Epithelial cell of esophagus (primary cell): ENCODE measurements around the gene PHF21B.
"Not testable (repeated sequence)": the region's sequence is repeated elsewhere in the genome, so short reads cannot be mapped to it uniquely, and the experiment has no call there.

Experiments used
- DNase-seq: peaks from one replicate; pipeline ENCODE4 v3.0.0; 2010; ENCODE audit warnings: low read depth
- H3K4me3 ChIP-seq: 2 replicates; pipeline ENCODE4 v1.5.1; 2011; ENCODE audit warnings: mild to moderate bottlenecking, low read length, control low read depth
- CTCF ChIP-seq: IDR thresholded peaks from 2 replicates; pipeline ENCODE4 v1.5.1; 2011; ENCODE audit warnings: low read depth, mild to moderate bottlenecking, low read length, control low read depth, inconsistent platforms; ENCODE audit not compliant: insufficient read depth; ENCODE audit errors: missing control alignments

Gene PHF21B

DNA sequence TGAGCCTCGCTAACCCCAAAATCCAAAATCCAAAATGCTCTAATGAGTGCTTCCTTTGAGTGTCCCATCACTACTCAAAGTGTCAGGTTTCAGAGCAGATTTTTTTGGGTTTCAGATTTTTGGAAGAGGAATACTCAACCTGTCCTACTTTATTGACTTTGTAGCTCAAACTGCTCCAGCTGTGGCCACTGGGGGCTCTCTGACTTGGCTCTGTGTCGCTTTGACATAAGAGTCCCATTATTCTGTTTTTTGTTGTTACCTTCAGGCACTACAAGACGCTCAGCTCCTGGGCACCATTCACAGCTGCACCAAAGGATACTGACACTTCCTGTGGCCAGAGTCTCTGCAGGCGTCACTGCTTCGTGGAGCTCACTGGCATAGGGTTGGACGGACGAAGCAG is 41.1 kb downstream of the PHF21B start:
- DNase-seq, result no peak
- peak; percentile 8 for TF ChIP-seq CTCF
- H3K4me3 ChIP-seq, result no peak overlapping the region

- DNase-seq, result no peak
Observed at GRCh38 chr22:44965171-44965570, 44.6 kb downstream of the PHF21B start.

DNA sequence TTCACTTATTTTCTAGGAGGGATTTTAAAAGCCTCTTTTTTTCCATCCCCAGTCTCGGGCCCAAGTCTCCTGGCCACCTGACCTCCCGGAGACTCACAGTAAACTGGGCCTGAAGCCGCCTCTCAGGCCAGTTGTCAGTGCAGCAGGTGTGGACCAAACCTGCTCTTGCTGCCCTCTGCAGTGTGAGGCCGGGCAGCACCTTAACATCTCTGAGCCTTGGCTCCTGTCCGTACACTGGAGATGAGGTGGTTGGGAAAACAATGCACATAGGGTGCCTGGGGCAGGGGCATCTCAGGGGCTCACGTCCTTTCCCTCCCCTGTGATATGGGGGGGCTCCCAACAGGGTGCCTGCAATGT is 45.1 kb downstream of the PHF21B start:
- DNase-seq, result no peak
- H3K4me3 ChIP-seq, result no peak overlapping the region
- TF ChIP-seq CTCF, result no peak

More at GRCh38 chr22:44965171-44965570, 44.6 kb downstream of the PHF21B start:
- no peak for TF ChIP-seq CTCF
- no peak overlapping the region for H3K4me3 ChIP-seq

- no peak for DNase-seq
- no peak for TF ChIP-seq CTCF
- H3K4me3 ChIP-seq, result no peak overlapping the region
Observed at GRCh38 chr22:44963832-44964721, 45.7 kb downstream of the PHF21B start.

GRCh38 chr22:44962741-44963454 is 46.9 kb downstream of the PHF21B start:
- H3K4me3 ChIP-seq, result no peak overlapping the region
- DNase-seq, result peak; percentile 47
- TF ChIP-seq CTCF, result no peak

GRCh38 chr22:44961682-44962081 is 48.1 kb downstream of the PHF21B start:
- H3K4me3 ChIP-seq, DNase-seq: not testable (repeated sequence)

GRCh38 chr22:44956840-44957767 is 52.7 kb downstream of the PHF21B start:
- no peak for DNase-seq
- TF ChIP-seq CTCF, result peak; percentile 13
- H3K4me3 ChIP-seq, result no peak overlapping the region
